K562 (cell line): ENCODE results near the gene LIPE. TPM values are rescaled to one million over a fixed set of nuclear protein-coding genes. Genes with fewer than 3 reads are reported as not detected.

ENCODE experiments used
- CTCFL ChIP-seq: IDR thresholded peaks from 2 replicates; pipeline ENCODE4 v1.6.1; 2011; ENCODE audit warnings: borderline replicate concordance, low read depth, mild to moderate bottlenecking, moderate library complexity, low read length; ENCODE audit not compliant: insufficient read depth, poor library complexity, severe bottlenecking
- DEAF1 ChIP-seq: fragments of 450-650 bp; formaldehyde crosslinking; IDR thresholded peaks from 2 replicates; pipeline ENCODE4 v1.4.0; 2020; ENCODE audit warnings: mild to moderate bottlenecking, moderate library complexity
- ESRRA ChIP-seq: fragments of 450-650 bp; IDR thresholded peaks from 2 replicates; pipeline ENCODE4 v1.6.1; 2014; ENCODE audit warnings: low read depth, mild to moderate bottlenecking, moderate library complexity, borderline replicate concordance
- ETS1 ChIP-seq: conservative IDR thresholded peaks from 2 replicates; pipeline ENCODE4 v1.6.1; 2011; ENCODE audit warnings: low read depth, mild to moderate bottlenecking, low read length; ENCODE audit not compliant: control insufficient read depth
- FOS ChIP-seq: IDR thresholded peaks from 3 replicates; pipeline ENCODE4 v1.6.1; 2011; ENCODE audit not compliant: insufficient read length; ENCODE audit errors: extremely low read depth
- GTF2E2 ChIP-seq: fragments of 200-800 bp; sonication (Bioruptor generic); IDR thresholded peaks from 2 replicates; pipeline ENCODE4 v1.6.1; 2016; ENCODE audit warnings: missing genetic modification characterization, missing compliant biosample characterization
- MECOM ChIP-seq: fragments of 250-450 bp; sonication (Bioruptor Pico); IDR thresholded peaks from 2 replicates; pipeline ENCODE4 v1.8.0; 2022; ENCODE audit warnings: inconsistent platforms
- MYC ChIP-seq, 2 experiments: fragments of 250-450 bp in 1 of 2; sonication (Bioruptor Pico) in 1 of 2; IDR thresholded peaks; 2 replicates each; pipeline versions ENCODE4 v1.5.1 to v1.6.1; 2012 to 2021; ENCODE audit warnings: low read depth in 2 of 2, borderline replicate concordance in 1 of 2, improper control_type of control experiment in 1 of 2, low read length in 1 of 2, mild to moderate bottlenecking in 1 of 2, moderate library complexity in 1 of 2
- NR4A1 ChIP-seq, 2 experiments: fragments of 250-450 bp in 1 of 2; fragments of 450-650 bp in 1 of 2; sonication (Bioruptor Pico) in 1 of 2; IDR thresholded peaks; 2 replicates each; pipeline versions ENCODE4 v1.4.0 to v1.6.1; 2016 to 2020; ENCODE audit warnings: mild to moderate bottlenecking in 2 of 2, missing compliant biosample characterization in 1 of 2, missing genetic modification characterization in 1 of 2, moderate library complexity in 1 of 2
- RBM15 ChIP-seq: fragments of 200-400 bp; formaldehyde crosslinking; IDR thresholded peaks from 2 replicates; pipeline ENCODE4 v1.6.1; 2018; ENCODE audit warnings: mild to moderate bottlenecking, low read length, moderate library complexity; ENCODE audit not compliant: insufficient read depth
- TARDBP ChIP-seq: fragments of 450-650 bp; IDR thresholded peaks from 2 replicates; pipeline ENCODE4 v1.6.1; 2016
- TBL1XR1 ChIP-seq, 2 experiments: IDR thresholded peaks; 2 replicates each; pipeline ENCODE4 v1.6.1; 2012; ENCODE audit warnings: improper control_type of control experiment in 2 of 2, low read length in 2 of 2, mild to moderate bottlenecking in 1 of 2
- TFAM ChIP-seq: fragments of 250-450 bp; sonication (Bioruptor Pico); conservative IDR thresholded peaks from 2 replicates; pipeline ENCODE4 v1.5.0; 2021; ENCODE audit warnings: mild to moderate bottlenecking, moderate library complexity
- THAP7 ChIP-seq: fragments of 250-450 bp; sonication (Bioruptor Pico); IDR thresholded peaks from 2 replicates; pipeline ENCODE4 v1.5.0; 2021
- XRCC4 ChIP-seq: IDR thresholded peaks from one replicate; pipeline ENCODE4 v1.6.1; 2011; ENCODE audit not compliant: insufficient read depth, insufficient read length; ENCODE audit errors: extremely low read depth
- ZNF280A ChIP-seq: fragments of 450-650 bp; IDR thresholded peaks from 2 replicates; pipeline ENCODE4 v1.6.1; 2018; ENCODE audit warnings: mild to moderate bottlenecking, low read depth; ENCODE audit not compliant: partially characterized antibody
- ZNF354B ChIP-seq: fragments of 250-450 bp; sonication (Bioruptor Pico); IDR thresholded peaks from 2 replicates; pipeline ENCODE4 v1.4.0; 2020
- ZSCAN29 ChIP-seq: fragments of 450-650 bp; IDR thresholded peaks from 2 replicates; pipeline ENCODE4 v1.6.1; 2017
- polyA plus RNA-seq, 8 experiments: library from polyadenylated mRNA; depleted of rRNA in 4 of 8; stranded (reverse) in 5 of 8; unstranded in 3 of 8; fragments of >200 nt; fragmentation: Nextera tagmentation in 2 of 8; fragmentation: Illumina TruSeq in 1 of 8; extraction: Ambion mirVana in 2 of 8; extraction: Trizol in 1 of 8; gene quantifications; 2 replicates each; pipeline versions ENCODE4 v1.2.1 to v1.2.3, GENCODE V29; 2011 to 2014; ENCODE audit warnings: inconsistent platforms in 1 of 8, missing spikeins in 1 of 8
- total RNA-seq, 7 experiments: library from RNA; depleted of rRNA in 6 of 7; stranded (reverse); fragments of >200 nt in 6 of 7; fragmentation: Illumina TruSeq in 2 of 7; extraction: Trizol in 2 of 7; gene quantifications; 2 replicates each; pipeline versions ENCODE4 v1.2.1 to v1.2.3, GENCODE V29; 2011 to 2021; ENCODE audit warnings: low replicate concordance in 1 of 7

Gene LIPE
- total and polyA plus RNA-seq, 9 of the 15 experiments (the other 6 are each of a cell fraction or from before 2014, with no cell fraction given): 0.22 TPM; not detected in 8

- no peak for TF ChIP-seq RBM15
- TF ChIP-seq ZSCAN29: no peak
- TF ChIP-seq ZNF354B (CRISPR knock-in tag): no peak
- no peak; the same call in 1 of the 2 replicates for TF ChIP-seq MYC (IDR thresholded peaks at IDR 0.05; ENCODE audit: low read depth, low read length)
- no peak for TF ChIP-seq MYC (CRISPR knock-in tag; IDR thresholded peaks at IDR 0.05; ENCODE audit: borderline replicate concordance, low read depth)
- TF ChIP-seq THAP7 (CRISPR knock-in tag): no peak
- TF ChIP-seq CTCFL: peak; percentile 67
- 0 out of 2 replicates have a peak, but pooled peaks have one; percentile 38 for TF ChIP-seq TARDBP
- no peak for TF ChIP-seq XRCC4
- TF ChIP-seq ZNF280A: no peak
- TF ChIP-seq GTF2E2 (tag): no peak
- TF ChIP-seq ETS1: no peak
- no peak for TF ChIP-seq NR4A1 (CRISPR knock-in tag; IDR thresholded peaks at IDR 0.05)
- peak; percentile 60; the same call in 1 of the 2 replicates for TF ChIP-seq NR4A1 (tag; IDR thresholded peaks at IDR 0.05)
- TF ChIP-seq MECOM (CRISPR knock-in tag): no peak
- TF ChIP-seq FOS: no peak
- peak; percentile 69 for TF ChIP-seq DEAF1 (CRISPR knock-in tag)
- no peak for TF ChIP-seq TFAM (CRISPR knock-in tag)
- no peak for TF ChIP-seq TBL1XR1 (IDR thresholded peaks at IDR 0.05; ENCODE audit: low read length in 2 of 2)
- TF ChIP-seq ESRRA: peak; percentile 44; the same call in 1 of the 2 replicates
Measured at GRCh38 chr19:42433503-42434260, 6.5 kb upstream of the LIPE start (continued).
